HepG2 (cell line): ENCODE results near the gene TMC8. TPM values are rescaled to one million over a fixed set of nuclear protein-coding genes. Genes with fewer than 3 reads are reported as not detected.
A peak's percentile ranks its signal among the peaks of the same experiment; 100 is the strongest.

Experiments used
- AGO2 ChIP-seq: fragments of 200-400 bp; formaldehyde crosslinking; optimal IDR thresholded peaks from 2 replicates; pipeline ENCODE3; 2017; ENCODE audit warnings: mild to moderate bottlenecking, low read depth, low read length, moderate library complexity
- CBX5 ChIP-seq: sonication (generic); formaldehyde crosslinking; IDR thresholded peaks from 2 replicates; pipeline ENCODE4 v1.4.0; 2020; ENCODE audit warnings: missing genetic modification reagents, borderline replicate concordance
- DMAP1 ChIP-seq: IDR thresholded peaks from 2 replicates; pipeline ENCODE4 v1.6.1; 2016
- DNMT3B ChIP-seq: conservative IDR thresholded peaks from 2 replicates; pipeline ENCODE4 v1.6.1; 2016; ENCODE audit warnings: missing biosample characterization, control low read depth
- EP300 ChIP-seq, 3 experiments: sonication (generic) in 1 of 3; formaldehyde crosslinking in 1 of 3; IDR thresholded peaks; 2 replicates each; pipeline versions ENCODE4 v1.5.1 to v1.6.1; 2011 to 2020; ENCODE audit warnings: low read depth in 2 of 3, low read length in 2 of 3, borderline replicate concordance in 1 of 3, improper control_type of control experiment in 1 of 3, mild to moderate bottlenecking in 1 of 3, missing genetic modification reagents in 1 of 3, moderate library complexity in 1 of 3
- FOXA1 ChIP-seq, 2 experiments: fragments of 450-650 bp in 1 of 2; sonication (generic) in 1 of 2; formaldehyde crosslinking in 1 of 2; IDR thresholded peaks; 2 replicates each; pipeline versions ENCODE4 v1.4.0 to v1.6.1; 2016 to 2020; ENCODE audit warnings: missing genetic modification reagents in 1 of 2
- GATAD1 ChIP-seq: IDR thresholded peaks from 2 replicates; pipeline ENCODE4 v1.6.1; 2016; ENCODE audit warnings: missing genetic modification reagents, missing compliant biosample characterization
- HDAC1 ChIP-seq: sonication (generic); formaldehyde crosslinking; IDR thresholded peaks from 2 replicates; pipeline ENCODE4 v1.5.1; 2020; ENCODE audit warnings: mild to moderate bottlenecking, missing genetic modification reagents
- MXI1 ChIP-seq: IDR thresholded peaks from 3 replicates; pipeline ENCODE4 v1.6.1; 2012; ENCODE audit warnings: low read depth, low read length, inconsistent platforms, borderline replicate concordance
- NCOA5 ChIP-seq: sonication (generic); formaldehyde crosslinking; IDR thresholded peaks from 2 replicates; pipeline ENCODE4 v1.4.0; 2020; ENCODE audit warnings: missing genetic modification reagents
- PRMT3 ChIP-seq: sonication (generic); formaldehyde crosslinking; IDR thresholded peaks from 2 replicates; pipeline ENCODE4 v1.8.1; 2022; ENCODE audit warnings: low read depth, mild to moderate bottlenecking, moderate library complexity, missing genetic modification reagents, borderline replicate concordance
- SIN3A ChIP-seq: IDR thresholded peaks from 2 replicates; pipeline ENCODE4 v1.6.1; 2011; ENCODE audit warnings: low read depth, mild to moderate bottlenecking, control low read depth, low read length, borderline replicate concordance
- SIX1 ChIP-seq: sonication (generic); formaldehyde crosslinking; IDR thresholded peaks from 2 replicates; pipeline ENCODE4 v1.4.0; 2020; ENCODE audit warnings: missing genetic modification reagents, borderline replicate concordance
- TBX2 ChIP-seq: sonication (generic); formaldehyde crosslinking; IDR thresholded peaks from 2 replicates; pipeline ENCODE4 v1.5.0; 2020; ENCODE audit warnings: missing genetic modification reagents, mild to moderate bottlenecking, borderline replicate concordance
- TEAD3 ChIP-seq: optimal IDR thresholded peaks from 2 replicates; pipeline ENCODE3; 2016; ENCODE audit warnings: borderline replicate concordance
- TFAP4 ChIP-seq: sonication (generic); IDR thresholded peaks from 2 replicates; pipeline ENCODE4 v1.6.1; 2016; ENCODE audit warnings: low read depth, borderline replicate concordance
- ZBTB25 ChIP-seq: IDR thresholded peaks from 2 replicates; pipeline ENCODE4 v1.6.1; 2018; ENCODE audit warnings: missing genetic modification reagents
- ZBTB3 ChIP-seq: sonication (generic); formaldehyde crosslinking; IDR thresholded peaks from 2 replicates; pipeline ENCODE4 v1.4.0; 2020; ENCODE audit warnings: low read depth, mild to moderate bottlenecking, moderate library complexity, missing genetic modification reagents, borderline replicate concordance
- ZBTB7A ChIP-seq: sonication (generic); formaldehyde crosslinking; IDR thresholded peaks from 2 replicates; pipeline ENCODE4 v1.8.0; 2022; ENCODE audit warnings: mild to moderate bottlenecking, missing genetic modification reagents
- ZBTB8A ChIP-seq: sonication (generic); formaldehyde crosslinking; IDR thresholded peaks from 2 replicates; pipeline ENCODE4 v1.4.0; 2020; ENCODE audit warnings: mild to moderate bottlenecking, low read depth, missing genetic modification reagents, borderline replicate concordance
- ZEB1 ChIP-seq: IDR thresholded peaks from 2 replicates; pipeline ENCODE4 v1.6.1; 2012; ENCODE audit warnings: mild to moderate bottlenecking, low read depth, inconsistent platforms; ENCODE audit not compliant: insufficient replicate concordance
- ZFY ChIP-seq: sonication (generic); formaldehyde crosslinking; IDR thresholded peaks from 2 replicates; pipeline ENCODE4 v1.4.0; 2020; ENCODE audit warnings: missing genetic modification reagents
- ZNF430 ChIP-seq: sonication (generic); formaldehyde crosslinking; IDR thresholded peaks from 2 replicates; pipeline ENCODE4 v1.9.0; 2021; ENCODE audit warnings: mild to moderate bottlenecking, missing genetic modification reagents
- polyA plus RNA-seq, 8 experiments: library from polyadenylated mRNA; depleted of rRNA in 3 of 8; stranded (reverse) in 7 of 8; unstranded in 1 of 8; fragments of >200 nt; fragmentation: Illumina TruSeq in 4 of 8; extraction: Trizol in 4 of 8; gene quantifications; 2 replicates each; pipeline versions ENCODE4 v1.2.1 to v1.2.3, GENCODE V29; 2011 to 2016; ENCODE audit warnings: low read depth in 4 of 8, missing spikeins in 1 of 8, mixed read lengths in 1 of 8; ENCODE audit not compliant: insufficient read depth in 1 of 8
- total RNA-seq, 5 experiments: library from RNA; depleted of rRNA; stranded (reverse); fragments of >200 nt; fragmentation: Illumina TruSeq; extraction: Trizol; gene quantifications; 2 replicates each; pipeline ENCODE4 v1.2.3, GENCODE V29; 2016; ENCODE audit warnings: low read depth in 1 of 5
- TF ChIP-seq, protein P1 (sequence below): sonication (generic); formaldehyde crosslinking; IDR thresholded peaks from 2 replicates; pipeline ENCODE4 v1.4.0; 2020; ENCODE audit warnings: missing genetic modification reagents

Gene TMC8
- total and polyA plus RNA-seq, 2 of the 13 experiments (the other 11 are each of a cell fraction or from before 2014, with no cell fraction given), result 0.53 to 7.8 TPM

DNA sequence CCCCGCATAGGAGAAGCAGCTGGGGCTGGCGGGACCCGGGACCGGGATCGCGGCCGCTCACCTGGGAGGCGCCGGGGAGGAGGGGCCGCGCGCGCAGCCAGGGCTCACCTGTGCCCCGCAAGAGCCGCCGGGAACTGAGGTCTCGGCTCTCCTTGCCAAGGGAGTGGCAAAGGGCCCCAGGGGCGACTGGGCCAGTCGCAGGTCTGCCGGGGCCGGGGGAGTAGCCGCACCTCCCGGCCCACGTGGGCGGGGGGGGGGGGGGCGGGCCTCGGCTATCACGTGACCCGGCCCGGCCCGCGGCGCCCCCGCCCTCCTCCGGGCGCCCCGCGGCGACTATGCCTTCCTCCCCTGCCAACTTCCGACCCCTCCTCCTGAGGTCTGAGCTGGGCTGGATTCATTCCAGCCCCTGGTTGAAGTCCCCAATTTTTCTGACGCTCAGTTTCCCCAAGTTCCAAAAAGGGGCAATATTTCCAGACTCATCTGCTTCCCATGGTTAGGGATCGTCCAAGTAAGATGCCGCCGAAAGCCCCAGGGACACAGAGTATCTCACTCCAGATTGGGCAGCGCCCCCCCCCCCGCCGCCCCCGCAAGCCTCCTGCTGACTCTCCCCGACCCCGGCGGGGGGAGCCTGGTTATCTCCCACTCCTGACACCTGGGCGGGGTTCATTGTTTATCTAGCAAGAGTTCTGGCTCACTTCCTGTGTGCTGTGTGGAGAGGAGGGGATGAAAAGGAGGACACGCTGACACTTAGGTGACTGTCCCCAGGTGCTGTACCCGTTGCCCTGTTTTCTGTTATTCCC, 1.8 kb upstream of the TMC8 start, which contains the start of gene TMC6 (continued):
- no peak for TF ChIP-seq ZBTB8A (CRISPR knock-in tag)
- peak; percentile 39; the same call in 1 of the 2 replicates for TF ChIP-seq HDAC1 (CRISPR knock-in tag)
- TF ChIP-seq MXI1, result peak; percentile 81; the same call in 2 of the 3 replicates
- TF ChIP-seq AGO2, result peak; percentile 1
- TF ChIP-seq SIN3A, result 0 out of 2 replicates have a peak, but pooled peaks have one; percentile 53
- no peak for TF ChIP-seq SIX1 (CRISPR knock-in tag)
- TF ChIP-seq ZFY, result peak; percentile 38; the same call in 1 of the 2 replicates
- TF ChIP-seq PRMT3 (CRISPR knock-in tag), result no peak
- peak; percentile 23; the same call in 1 of the 2 replicates for TF ChIP-seq GATAD1 (CRISPR knock-in tag)
- TF ChIP-seq ZBTB3 (CRISPR knock-in tag), result no peak
- TF ChIP-seq TEAD3 (CRISPR knock-in tag), result peak; percentile 8
- peak; percentile 51; the same call in 1 of the 2 replicates for TF ChIP-seq TFAP4
- TF ChIP-seq ZBTB7A, result peak; percentile 61; the same call in 1 of the 2 replicates
- TF ChIP-seq ZBTB25 (CRISPR knock-in tag), result peak; percentile 30; the same call in 1 of the 2 replicates
- no peak for TF ChIP-seq NCOA5 (CRISPR knock-in tag)
- TF ChIP-seq DNMT3B, result no peak
- TF ChIP-seq DMAP1 (CRISPR knock-in tag), result no peak
- TF ChIP-seq ZNF430, result no peak; the same call in 1 of the 2 replicates
- TF ChIP-seq ZEB1, result peak; percentile 78
- no peak for TF ChIP-seq FOXA1 (IDR thresholded peaks at IDR 0.05)
- peak; percentile 73 for TF ChIP-seq FOXA1 (CRISPR knock-in tag; IDR thresholded peaks at IDR 0.05)
- TF ChIP-seq TBX2 (CRISPR knock-in tag), result peak; percentile 63
- no peak for TF ChIP-seq EP300 (IDR thresholded peaks at IDR 0.05; ENCODE audit: low read depth in 2 of 2, low read length in 2 of 2)
- no peak; the same call in 1 of the 2 replicates for TF ChIP-seq EP300 (CRISPR knock-in tag; IDR thresholded peaks at IDR 0.05; ENCODE audit: borderline replicate concordance)
- TF ChIP-seq, protein P1, sequence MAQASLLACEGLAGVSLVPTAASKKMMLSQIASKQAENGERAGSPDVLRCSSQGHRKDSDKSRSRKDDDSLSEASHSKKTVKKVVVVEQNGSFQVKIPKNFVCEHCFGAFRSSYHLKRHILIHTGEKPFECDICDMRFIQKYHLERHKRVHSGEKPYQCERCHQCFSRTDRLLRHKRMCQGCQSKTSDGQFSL, result peak; percentile 70
- TF ChIP-seq CBX5 (CRISPR knock-in tag), result peak; percentile 22; the same call in 1 of the 2 replicates
